AG09319 (cell line): ENCODE measurements around the gene KRT2.

ENCODE experiments used
- DNase-seq: peaks from one replicate; pipeline ENCODE4 v3.0.0-alpha.2; 2010; ENCODE audit warnings: low read depth; ENCODE audit errors: extremely low read depth
- CTCF ChIP-seq: IDR thresholded peaks from 2 replicates; pipeline ENCODE4 v1.5.1; 2011; ENCODE audit warnings: low read depth, mild to moderate bottlenecking, inconsistent platforms, low read length, moderate library complexity

KRT2 gene

DNA sequence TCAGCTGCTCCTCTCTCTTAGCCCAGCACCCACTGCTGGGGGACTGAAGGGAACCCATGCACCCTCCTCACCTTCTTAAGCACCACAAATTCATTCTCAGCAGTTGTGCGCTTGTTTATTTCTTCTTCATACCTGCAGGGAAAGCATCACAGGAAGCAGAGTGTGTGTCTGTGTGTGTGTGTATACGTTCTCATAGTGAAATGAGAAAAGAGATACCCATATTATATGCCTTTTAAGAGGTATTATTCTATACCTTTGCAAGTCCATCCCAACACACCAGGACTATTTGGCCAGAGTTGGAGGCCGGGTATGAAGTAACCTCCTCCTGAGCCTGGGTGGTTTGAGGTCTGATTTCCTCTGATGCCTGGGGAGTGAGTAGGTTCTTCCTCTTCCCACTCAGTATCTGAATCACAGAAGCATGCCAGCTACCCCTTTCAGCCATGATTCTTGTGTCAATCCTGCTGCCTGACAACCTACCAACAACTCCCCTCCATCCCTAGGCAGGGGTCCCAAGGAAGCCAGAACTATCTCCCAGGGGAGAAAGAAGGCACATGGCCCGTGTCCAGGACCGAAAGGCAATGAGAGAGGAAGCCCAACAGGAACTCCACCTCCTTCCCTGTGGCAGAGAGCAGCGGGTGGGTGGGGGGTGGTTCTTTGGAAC is 36.7 kb downstream of the KRT2 start:
- no peak for DNase-seq
- no peak for TF ChIP-seq CTCF

- no peak for TF ChIP-seq CTCF
- DNase-seq = no peak
Observed at GRCh38 chr12:52614381-52615207, 37.4 kb downstream of the KRT2 start.

DNA sequence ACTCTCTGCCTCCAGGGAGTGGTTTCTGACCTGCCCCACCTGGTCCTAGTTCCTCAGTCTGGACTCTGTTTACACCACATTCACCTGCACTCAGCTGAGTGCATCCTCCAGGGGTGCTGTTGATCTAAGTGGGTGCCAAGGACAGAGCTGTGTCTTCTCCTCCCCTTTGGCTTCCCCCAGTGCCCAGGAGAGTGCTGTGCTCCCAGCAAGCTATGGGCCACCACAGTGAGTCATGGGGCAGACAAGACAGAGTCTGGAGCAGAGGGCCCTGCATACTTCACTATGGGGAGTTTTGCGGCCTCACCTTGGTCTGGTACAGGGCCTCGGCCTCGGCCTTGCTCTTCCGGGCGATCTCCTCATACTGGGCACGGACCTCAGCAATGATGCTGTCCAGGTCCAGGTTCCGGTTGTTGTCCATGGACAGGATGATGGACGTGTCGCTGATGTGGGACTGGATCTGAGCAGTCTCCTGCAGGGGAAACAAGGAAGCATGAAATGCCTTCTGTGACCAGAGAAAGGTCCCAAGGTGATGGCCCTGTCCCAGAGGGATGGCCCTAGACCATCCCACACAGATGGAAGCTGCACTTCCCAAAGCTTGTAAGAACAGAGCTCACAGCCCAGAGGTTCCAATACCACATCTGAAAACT is 38.5 kb downstream of the KRT2 start:
- no peak for TF ChIP-seq CTCF
- no peak for DNase-seq

GRCh38 chr12:52612431-52613383 is 39.3 kb downstream of the KRT2 start:
- no peak for DNase-seq
- TF ChIP-seq CTCF = no peak

DNA sequence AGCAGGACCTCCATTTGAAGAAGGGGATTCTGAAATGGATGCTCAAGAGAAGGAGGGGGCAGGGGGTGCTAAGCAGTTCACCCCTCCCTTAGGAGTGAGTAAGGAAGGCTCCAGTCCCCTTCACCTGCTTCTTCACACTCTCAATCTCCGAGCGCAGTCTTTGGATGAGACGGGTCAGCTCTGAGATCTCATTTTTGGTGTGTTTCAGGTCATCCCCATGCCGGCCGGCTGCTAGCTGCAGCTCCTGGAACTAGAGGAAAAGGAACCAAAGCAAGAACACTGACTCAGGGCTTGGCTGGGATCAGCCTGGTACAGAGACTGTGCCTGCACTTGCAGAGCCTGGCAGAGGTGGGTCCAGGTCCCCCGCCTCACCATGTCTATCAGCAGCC is 40.9 kb downstream of the KRT2 start:
- DNase-seq = no peak
- TF ChIP-seq CTCF = no peak

- TF ChIP-seq CTCF = no peak
- no peak for DNase-seq
Observed at GRCh38 chr12:52608826-52609630, 43.0 kb downstream of the KRT2 start.
